C4-2B (cell line): Measurements from ENCODE around the gene CCDC69.

ENCODE experiments used
- H3K27ac ChIP-seq: fragments of 450-650 bp; 2 replicates; pipeline ENCODE4 v1.5.1; 2017
- ZFX ChIP-seq: fragments of 450-650 bp; IDR thresholded peaks from 2 replicates; pipeline ENCODE4 v1.6.1; 2017
- TF ChIP-seq, protein P1 (sequence below): fragments of 450-650 bp; conservative IDR thresholded peaks from 2 replicates; pipeline ENCODE4 v1.5.1; 2017; ENCODE audit warnings: mild to moderate bottlenecking

CCDC69 gene

DNA sequence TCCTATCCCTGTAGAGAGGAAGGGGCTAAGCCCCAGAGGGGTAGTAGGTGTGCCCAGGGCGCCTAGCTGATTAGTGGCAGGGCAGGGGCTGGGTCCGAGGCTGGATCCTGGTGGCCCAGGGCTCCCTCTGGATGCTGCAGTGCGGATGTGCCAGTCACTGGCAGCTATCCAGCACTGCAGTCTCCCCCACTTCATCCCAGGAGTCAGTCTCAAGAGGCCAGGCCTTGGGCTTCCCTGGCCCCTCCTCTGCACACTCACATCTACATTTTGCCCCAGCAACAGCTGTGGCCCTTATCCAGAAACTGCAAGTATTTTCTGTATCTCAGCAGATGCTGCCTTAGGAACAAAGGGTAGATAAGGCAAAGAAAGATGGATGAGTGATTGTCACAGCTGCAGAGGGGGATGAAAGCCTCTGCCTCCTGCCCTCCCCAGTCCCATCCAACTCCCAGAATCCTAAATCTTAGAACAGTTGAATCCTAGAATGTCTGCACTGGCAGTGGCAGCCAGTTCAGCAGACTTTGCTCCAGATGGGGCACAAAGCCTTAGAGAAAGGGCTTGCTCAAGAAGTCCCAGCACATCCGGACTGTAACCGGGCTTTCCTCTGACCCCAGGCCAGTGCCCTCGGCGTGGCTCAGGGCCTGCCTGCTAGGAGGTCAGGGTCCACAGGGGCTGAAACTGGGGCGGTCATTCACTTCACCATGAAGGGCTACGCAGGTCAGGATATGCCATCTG, 68.0 kb downstream of the CCDC69 start:
- TF ChIP-seq ZFX: no peak
- TF ChIP-seq, protein P1, sequence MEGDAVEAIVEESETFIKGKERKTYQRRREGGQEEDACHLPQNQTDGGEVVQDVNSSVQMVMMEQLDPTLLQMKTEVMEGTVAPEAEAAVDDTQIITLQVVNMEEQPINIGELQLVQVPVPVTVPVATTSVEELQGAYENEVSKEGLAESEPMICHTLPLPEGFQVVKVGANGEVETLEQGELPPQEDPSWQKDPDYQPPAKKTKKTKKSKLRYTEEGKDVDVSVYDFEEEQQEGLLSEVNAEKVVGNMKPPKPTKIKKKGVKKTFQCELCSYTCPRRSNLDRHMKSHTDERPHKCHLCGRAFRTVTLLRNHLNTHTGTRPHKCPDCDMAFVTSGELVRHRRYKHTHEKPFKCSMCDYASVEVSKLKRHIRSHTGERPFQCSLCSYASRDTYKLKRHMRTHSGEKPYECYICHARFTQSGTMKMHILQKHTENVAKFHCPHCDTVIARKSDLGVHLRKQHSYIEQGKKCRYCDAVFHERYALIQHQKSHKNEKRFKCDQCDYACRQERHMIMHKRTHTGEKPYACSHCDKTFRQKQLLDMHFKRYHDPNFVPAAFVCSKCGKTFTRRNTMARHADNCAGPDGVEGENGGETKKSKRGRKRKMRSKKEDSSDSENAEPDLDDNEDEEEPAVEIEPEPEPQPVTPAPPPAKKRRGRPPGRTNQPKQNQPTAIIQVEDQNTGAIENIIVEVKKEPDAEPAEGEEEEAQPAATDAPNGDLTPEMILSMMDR: no peak
- H3K27ac ChIP-seq: no peak overlapping the region

DNA sequence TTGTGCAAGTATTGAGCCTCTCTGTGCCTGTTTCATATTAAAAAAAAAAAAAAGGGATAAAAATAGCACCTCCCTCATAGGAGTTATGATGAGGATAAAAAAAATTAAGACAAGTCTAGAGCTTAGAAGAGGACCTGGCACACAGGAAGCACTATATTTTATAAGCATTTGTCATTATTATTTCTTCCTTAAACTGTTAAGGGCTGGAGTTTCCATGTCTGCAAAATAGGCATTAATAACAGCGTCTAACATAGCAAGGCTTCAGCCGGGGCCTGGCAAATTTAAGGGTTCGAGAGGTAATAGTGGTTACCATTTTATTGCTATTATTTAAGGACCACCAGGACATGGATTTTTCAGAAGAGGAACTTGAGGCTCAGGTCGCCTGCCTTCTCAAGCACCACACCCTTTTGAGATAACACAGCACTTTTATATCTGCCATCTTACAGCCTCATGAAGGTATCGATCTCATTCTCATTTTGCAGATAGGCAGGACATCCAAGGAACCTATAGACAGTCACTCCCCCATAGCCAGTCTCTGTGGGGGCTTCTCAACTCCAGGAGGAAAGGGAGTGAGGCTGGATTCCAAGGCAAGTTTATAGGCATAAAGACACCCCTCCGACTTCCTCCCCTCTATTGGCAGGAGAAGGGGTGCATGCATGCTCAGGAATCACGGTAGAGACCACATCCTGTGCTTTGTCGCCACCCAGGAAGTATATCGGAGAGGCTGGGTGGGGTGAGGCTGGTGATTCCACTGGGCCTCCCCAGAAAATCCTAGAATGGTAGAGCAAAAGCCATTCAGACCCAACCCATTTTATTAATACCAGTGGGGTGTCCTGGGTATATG, 68.7 kb downstream of the CCDC69 start:
- no peak overlapping the region for H3K27ac ChIP-seq
- TF ChIP-seq ZFX: no peak
- TF ChIP-seq, protein P1: no peak

DNA sequence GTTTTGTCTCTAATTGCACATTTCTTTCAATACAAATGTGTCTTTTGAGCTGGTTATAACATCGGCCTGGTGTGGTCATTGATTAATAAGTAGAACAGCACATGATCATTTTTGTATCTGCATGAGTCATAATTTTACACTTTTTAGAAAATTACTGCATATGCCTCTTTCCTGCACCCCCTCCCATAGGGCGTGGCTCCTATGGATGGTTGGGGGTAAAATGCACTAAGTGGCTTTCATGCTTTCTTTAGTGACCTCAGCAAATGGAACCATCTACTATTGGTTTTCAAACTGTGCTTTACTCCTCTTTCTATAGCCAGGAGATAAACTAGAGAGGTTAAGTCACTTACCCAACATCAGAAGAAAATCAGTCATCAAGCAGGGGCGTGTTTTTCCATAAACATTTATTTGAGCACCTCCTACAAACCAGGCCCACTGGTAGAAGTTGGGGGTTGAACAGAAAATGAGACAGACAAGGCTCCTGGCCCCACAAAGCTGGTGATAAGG, 70.1 kb downstream of the CCDC69 start:
- H3K27ac ChIP-seq: no peak overlapping the region
- TF ChIP-seq, protein P1: no peak
- TF ChIP-seq ZFX: no peak

DNA sequence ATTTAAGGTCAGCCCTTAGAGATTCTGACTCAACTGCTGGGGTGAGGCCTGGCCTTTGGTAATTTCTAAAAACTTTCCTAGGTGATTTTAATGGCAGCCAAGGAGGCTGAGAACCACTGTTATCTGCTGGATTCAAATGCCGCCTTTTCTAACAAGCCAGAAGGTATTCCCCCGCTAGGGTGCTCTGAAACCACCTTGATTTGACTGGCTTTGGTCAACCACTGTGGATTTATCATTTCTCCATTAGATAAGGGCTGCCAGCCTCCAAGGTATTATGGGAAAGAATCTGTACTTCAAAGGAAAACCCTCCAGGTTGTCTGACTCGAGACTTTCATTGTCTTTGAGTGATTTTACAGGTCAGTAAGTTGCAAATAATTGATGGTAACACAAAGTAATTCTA, 70.6 kb downstream of the CCDC69 start:
- H3K27ac ChIP-seq: no peak overlapping the region
- TF ChIP-seq, protein P1: no peak
- no peak for TF ChIP-seq ZFX

DNA sequence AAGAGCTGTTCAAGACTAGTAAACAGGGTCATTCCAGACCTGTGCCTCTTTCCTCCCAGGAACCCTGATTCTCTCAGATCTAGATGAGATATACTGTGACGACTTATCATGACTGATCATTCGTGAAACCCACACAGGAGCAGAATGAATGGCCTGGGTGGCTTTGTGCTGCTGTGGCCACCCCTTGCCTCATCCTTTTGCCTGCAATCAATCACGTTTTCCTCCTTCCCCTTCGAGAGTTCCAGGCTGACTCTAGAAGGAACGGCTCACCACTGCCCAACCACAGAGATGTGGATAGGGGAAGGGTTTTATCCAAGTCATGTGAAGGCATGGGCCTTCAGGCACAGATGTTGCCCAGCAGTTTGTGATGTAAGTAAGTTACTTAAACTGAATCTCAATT, 72.1 kb downstream of the CCDC69 start:
- no peak for TF ChIP-seq ZFX
- TF ChIP-seq, protein P1: no peak
- no peak overlapping the region for H3K27ac ChIP-seq

DNA sequence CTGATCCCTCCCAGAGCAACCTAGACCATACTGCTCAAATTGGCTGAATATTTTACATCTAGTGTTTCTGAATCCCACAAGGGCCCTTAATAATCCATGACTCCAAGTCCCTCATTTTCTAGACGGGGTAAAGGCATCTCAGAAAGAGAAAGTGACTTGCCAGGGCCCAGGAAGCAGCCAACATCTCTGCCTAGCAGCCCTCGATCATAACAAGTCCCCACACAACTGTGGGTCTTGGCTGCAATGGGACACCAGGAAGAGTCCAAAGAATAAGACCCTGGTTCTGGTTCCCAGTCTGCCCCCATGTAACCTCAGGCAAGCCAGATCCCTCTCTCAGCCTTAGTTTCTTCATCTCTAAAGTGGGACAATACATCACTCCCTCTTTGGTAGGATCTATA, 72.6 kb downstream of the CCDC69 start:
- no peak for TF ChIP-seq ZFX
- TF ChIP-seq, protein P1: no peak
- H3K27ac ChIP-seq: no peak overlapping the region
